Measurements from ENCODE around the gene FAT3.

GRCh38 chr11:92236856-92237255 is 12.2 kb downstream of the FAT3 start:
- TF ChIP-seq EZH2phosphoT487 (IDR thresholded peaks at IDR 0.05; ENCODE audit: low read length): no peak
- TF ChIP-seq, protein P1, sequence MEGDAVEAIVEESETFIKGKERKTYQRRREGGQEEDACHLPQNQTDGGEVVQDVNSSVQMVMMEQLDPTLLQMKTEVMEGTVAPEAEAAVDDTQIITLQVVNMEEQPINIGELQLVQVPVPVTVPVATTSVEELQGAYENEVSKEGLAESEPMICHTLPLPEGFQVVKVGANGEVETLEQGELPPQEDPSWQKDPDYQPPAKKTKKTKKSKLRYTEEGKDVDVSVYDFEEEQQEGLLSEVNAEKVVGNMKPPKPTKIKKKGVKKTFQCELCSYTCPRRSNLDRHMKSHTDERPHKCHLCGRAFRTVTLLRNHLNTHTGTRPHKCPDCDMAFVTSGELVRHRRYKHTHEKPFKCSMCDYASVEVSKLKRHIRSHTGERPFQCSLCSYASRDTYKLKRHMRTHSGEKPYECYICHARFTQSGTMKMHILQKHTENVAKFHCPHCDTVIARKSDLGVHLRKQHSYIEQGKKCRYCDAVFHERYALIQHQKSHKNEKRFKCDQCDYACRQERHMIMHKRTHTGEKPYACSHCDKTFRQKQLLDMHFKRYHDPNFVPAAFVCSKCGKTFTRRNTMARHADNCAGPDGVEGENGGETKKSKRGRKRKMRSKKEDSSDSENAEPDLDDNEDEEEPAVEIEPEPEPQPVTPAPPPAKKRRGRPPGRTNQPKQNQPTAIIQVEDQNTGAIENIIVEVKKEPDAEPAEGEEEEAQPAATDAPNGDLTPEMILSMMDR (IDR thresholded peaks at IDR 0.05; ENCODE audit: low read length): no peak
- no peak for TF ChIP-seq EZH2 (optimal IDR thresholded peaks at IDR 0.05; ENCODE audit: low read depth, low read length)
